ENCODE data around the gene CSF2RB.

CSF2RB gene

DNA sequence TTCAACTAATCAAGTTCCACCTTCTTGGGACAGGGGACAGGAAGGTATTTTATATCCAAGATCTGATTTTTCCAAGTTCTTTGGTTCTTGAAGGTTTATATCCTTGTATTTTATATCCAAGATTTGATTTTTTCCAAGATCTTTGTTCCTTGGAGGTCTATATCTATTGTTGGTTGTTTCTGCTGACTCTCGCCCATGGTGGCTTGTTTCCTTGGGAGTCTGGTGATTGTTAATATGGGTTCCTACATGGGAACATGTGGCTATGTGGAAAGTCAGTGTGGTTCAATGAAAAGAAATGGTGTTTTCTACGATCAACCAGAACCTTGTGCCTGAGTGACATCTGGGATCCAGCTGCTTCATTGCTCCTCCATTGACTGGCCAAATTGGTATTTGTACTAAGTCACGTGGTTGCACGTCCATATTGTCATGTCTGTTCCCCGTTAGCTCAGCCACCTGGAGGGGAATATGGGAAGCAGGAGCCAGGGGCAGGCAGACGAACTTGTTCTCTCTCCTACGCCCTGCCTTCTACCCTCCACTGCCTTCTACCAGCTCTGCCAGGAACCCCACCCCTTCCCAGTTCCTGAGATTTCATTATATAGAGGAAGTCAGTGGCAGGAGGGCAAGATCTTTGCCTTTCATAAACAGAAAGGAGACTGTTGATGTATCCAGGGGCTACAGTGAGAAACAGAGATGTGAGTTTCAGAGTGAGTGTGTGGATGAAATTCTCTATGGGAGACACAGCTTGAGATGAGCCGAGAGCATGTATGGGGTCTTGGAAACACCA is 11.1 kb upstream of the CSF2RB start:
- TF ChIP-seq EZH2phosphoT487 (IDR thresholded peaks at IDR 0.05; ENCODE audit: borderline replicate concordance): no peak
- TF ChIP-seq, protein P1, sequence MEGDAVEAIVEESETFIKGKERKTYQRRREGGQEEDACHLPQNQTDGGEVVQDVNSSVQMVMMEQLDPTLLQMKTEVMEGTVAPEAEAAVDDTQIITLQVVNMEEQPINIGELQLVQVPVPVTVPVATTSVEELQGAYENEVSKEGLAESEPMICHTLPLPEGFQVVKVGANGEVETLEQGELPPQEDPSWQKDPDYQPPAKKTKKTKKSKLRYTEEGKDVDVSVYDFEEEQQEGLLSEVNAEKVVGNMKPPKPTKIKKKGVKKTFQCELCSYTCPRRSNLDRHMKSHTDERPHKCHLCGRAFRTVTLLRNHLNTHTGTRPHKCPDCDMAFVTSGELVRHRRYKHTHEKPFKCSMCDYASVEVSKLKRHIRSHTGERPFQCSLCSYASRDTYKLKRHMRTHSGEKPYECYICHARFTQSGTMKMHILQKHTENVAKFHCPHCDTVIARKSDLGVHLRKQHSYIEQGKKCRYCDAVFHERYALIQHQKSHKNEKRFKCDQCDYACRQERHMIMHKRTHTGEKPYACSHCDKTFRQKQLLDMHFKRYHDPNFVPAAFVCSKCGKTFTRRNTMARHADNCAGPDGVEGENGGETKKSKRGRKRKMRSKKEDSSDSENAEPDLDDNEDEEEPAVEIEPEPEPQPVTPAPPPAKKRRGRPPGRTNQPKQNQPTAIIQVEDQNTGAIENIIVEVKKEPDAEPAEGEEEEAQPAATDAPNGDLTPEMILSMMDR (conservative IDR thresholded peaks at IDR 0.05; ENCODE audit: low read length): no peak
- Histone ChIP-seq H3K9me2 (replicated peaks; ENCODE audit: low read depth, low read length) (no peaks in the 10 kb centered on the region), H3K36me3 (ENCODE audit: insufficient read depth, low read length) (no peaks in the 10 kb centered on the region), H3K79me2 (ENCODE audit: insufficient read depth, low read length) (no peaks in the 10 kb centered on the region), H3K4me2 (ENCODE audit: low read depth, low read length, poor library complexity, severe bottlenecking) (no peak overlapping the region), H3K4me3 (ENCODE audit: low read length, poor library complexity, severe bottlenecking) (no peak overlapping the region), H3K9me3 (ENCODE audit: insufficient read depth, low read depth, low read length) (no peaks in the 10 kb centered on the region), H2AFZ (ENCODE audit: low read length) (no peak overlapping the region), H3K27me3 (ENCODE audit: insufficient read depth, low read length, poor library complexity, severe bottlenecking) (no peaks in the 10 kb centered on the region), H3K9ac (ENCODE audit: low read depth, low read length, poor library complexity, severe bottlenecking) (no peak overlapping the region), H4K20me1 (ENCODE audit: insufficient read depth, low read length, poor library complexity, severe bottlenecking) (no peaks in the 10 kb centered on the region), H3K4me1 (ENCODE audit: insufficient read depth, low read length, poor library complexity, severe bottlenecking) (no peaks in the 10 kb centered on the region), H3F3A (ENCODE audit: low read depth) (no peaks in the 10 kb centered on the region)

DNA sequence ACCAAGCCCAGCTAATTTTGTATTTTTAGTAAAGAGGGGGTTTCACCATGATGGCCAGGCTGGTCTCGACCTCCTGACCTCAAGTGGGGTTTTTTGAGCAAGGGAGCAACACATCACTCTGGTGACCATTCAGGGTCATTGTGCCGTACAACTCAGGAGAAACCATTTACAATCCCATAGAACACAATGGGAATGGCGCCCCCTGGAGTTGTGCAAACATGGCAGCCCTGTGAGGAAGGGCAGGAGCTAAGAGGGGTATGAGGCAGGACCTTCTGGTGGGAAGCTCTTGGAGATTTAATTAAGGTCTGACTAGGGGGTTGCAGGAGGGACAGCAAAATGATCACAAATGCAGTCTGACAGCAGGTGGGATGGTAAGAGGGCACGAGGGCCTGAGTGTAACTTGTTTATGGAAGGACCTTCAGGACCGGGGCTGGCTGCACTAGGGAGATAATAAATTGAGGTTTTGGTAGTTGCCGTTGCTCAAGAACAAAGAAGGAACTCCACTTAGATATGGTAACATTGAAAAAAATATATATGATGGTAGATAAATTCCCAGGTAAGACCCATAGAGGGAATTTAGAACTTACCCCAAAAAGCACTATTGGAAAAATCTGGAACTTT is 9.1 kb upstream of the CSF2RB start:
- Histone ChIP-seq H3K9me3 (ENCODE audit: insufficient read depth, low read depth, low read length) (no peaks in the 10 kb centered on the region), H3K27me3 (ENCODE audit: insufficient read depth, low read length, poor library complexity, severe bottlenecking) (no peaks in the 10 kb centered on the region), H3K4me1 (ENCODE audit: insufficient read depth, low read length, poor library complexity, severe bottlenecking) (no peaks in the 10 kb centered on the region), H2AFZ (ENCODE audit: low read length) (no peak overlapping the region), H3F3A (ENCODE audit: low read depth) (no peaks in the 10 kb centered on the region), H3K36me3 (ENCODE audit: insufficient read depth, low read length) (no peaks in the 10 kb centered on the region), H3K9ac (ENCODE audit: low read depth, low read length, poor library complexity, severe bottlenecking) (no peak overlapping the region), H3K4me2 (ENCODE audit: low read depth, low read length, poor library complexity, severe bottlenecking) (no peak overlapping the region), H3K4me3 (ENCODE audit: low read length, poor library complexity, severe bottlenecking) (no peak overlapping the region), H3K79me2 (ENCODE audit: insufficient read depth, low read length) (no peaks in the 10 kb centered on the region), H4K20me1 (ENCODE audit: insufficient read depth, low read length, poor library complexity, severe bottlenecking) (no peaks in the 10 kb centered on the region), H3K9me2 (replicated peaks; ENCODE audit: low read depth, low read length) (no peaks in the 10 kb centered on the region)
- TF ChIP-seq, protein P1 (conservative IDR thresholded peaks at IDR 0.05; ENCODE audit: low read length): peak; percentile 28; the same call in 1 of the 2 replicates
- TF ChIP-seq EZH2phosphoT487 (IDR thresholded peaks at IDR 0.05; ENCODE audit: borderline replicate concordance): no peak

DNA sequence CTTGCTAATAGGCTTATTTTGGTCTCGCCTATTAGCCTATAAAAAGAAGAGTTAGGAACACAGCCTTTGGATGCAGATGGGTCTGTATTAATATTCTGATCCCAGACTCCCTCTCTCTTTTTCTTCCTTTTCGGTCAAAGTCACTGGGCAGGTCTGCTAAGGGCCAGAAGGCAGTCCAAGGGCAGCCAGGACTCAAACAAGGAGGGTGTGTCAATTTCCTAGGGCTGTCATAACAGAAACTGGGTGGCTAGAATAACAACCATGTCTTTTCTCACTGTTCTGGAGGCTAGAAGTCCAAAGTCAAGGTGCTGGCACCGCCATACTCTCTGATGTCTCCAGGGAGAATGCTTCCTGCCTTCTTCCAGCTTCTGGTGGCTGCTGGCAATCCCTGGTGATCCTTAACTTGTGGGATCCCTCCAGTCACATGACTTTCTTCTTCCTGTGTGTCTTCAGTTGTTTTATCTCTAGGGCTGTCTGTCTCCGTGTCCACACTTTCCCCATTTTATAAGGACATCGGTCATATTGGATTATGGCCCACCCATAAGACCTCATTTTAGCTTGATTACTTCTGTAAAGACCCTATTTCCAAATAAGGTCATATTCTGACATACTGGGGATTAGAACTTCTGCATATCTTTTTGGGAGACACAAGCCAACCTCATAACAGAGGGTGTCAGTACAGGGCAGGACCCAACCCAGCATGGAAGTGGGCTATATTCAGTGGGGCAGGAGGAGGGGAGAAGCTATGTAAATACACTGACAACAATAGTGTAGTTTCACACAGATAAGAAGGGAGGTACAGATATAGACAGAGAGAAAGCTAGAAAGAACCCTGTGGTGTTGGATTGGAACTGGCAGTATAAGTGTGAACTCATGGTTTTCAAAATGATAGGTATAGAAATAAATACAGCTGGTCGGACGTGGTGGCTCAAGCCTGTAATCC is 5.9 kb upstream of the CSF2RB start:
- H3F3A ChIP-seq (ENCODE audit: low read depth): no peaks in the 10 kb centered on the region
- H2AFZ ChIP-seq (ENCODE audit: low read length): no peak overlapping the region
- no peak overlapping the region for H3K4me3 ChIP-seq (ENCODE audit: low read length, poor library complexity, severe bottlenecking)
- H3K79me2 ChIP-seq (ENCODE audit: insufficient read depth, low read length): no peaks in the 10 kb centered on the region
- no peaks in the 10 kb centered on the region for H3K9me2 ChIP-seq (replicated peaks; ENCODE audit: low read depth, low read length)
- no peaks in the 10 kb centered on the region for H3K36me3 ChIP-seq (ENCODE audit: insufficient read depth, low read length)
- no peak for TF ChIP-seq EZH2phosphoT487 (IDR thresholded peaks at IDR 0.05; ENCODE audit: borderline replicate concordance)
- TF ChIP-seq, protein P1 (conservative IDR thresholded peaks at IDR 0.05; ENCODE audit: low read length): no peak
- no peaks in the 10 kb centered on the region for H3K4me1 ChIP-seq (ENCODE audit: insufficient read depth, low read length, poor library complexity, severe bottlenecking)
- H4K20me1 ChIP-seq (ENCODE audit: insufficient read depth, low read length, poor library complexity, severe bottlenecking): no peaks in the 10 kb centered on the region
- H3K9me3 ChIP-seq (ENCODE audit: insufficient read depth, low read depth, low read length): no peaks in the 10 kb centered on the region
- H3K27me3 ChIP-seq (ENCODE audit: insufficient read depth, low read length, poor library complexity, severe bottlenecking): no peaks in the 10 kb centered on the region
- no peak overlapping the region for H3K4me2 ChIP-seq (ENCODE audit: low read depth, low read length, poor library complexity, severe bottlenecking)
- no peak overlapping the region for H3K9ac ChIP-seq (ENCODE audit: low read depth, low read length, poor library complexity, severe bottlenecking)

Measured in Loucy (cell line).